Activated naive CD4-positive, alpha-beta T cell treated with anti-CD3 and anti-CD28 coated beads, Interleukin-2, amount 50 U/mL, for 72 hours (primary cell): ENCODE measurements around the gene CFAP298. TPM values are rescaled to one million over a fixed set of nuclear protein-coding genes. Genes with fewer than 3 reads are reported as not detected.

ENCODE experiments used
- ATAC-seq, 2 donors: fragments of 150-1000 bp; cut with Tn5 transposase; 2 replicates each; pipeline ENCODE4 v1.10.0; 2021; ENCODE audit warnings: mild to moderate bottlenecking in 2 of 2, moderate library complexity in 2 of 2
- DNase-seq, 2 donors: peaks; one replicate each; pipeline ENCODE4 v3.0.0; 2021 to 2022; ENCODE audit warnings: low spot score in 2 of 2
- H3K27ac Mint-ChIP-seq, 2 donors: one replicate each; pipeline ENCODE4 v1.8.0; 2022; ENCODE audit warnings: mild to moderate bottlenecking in 2 of 2, mixed read lengths in 2 of 2
- H3K36me3 Mint-ChIP-seq, 2 donors: one replicate each; pipeline ENCODE4 v1.8.0; 2022; ENCODE audit warnings: mixed read lengths in 2 of 2
- H3K9me3 Mint-ChIP-seq, 2 donors: one replicate each; pipeline ENCODE4 v1.8.0; 2022; ENCODE audit warnings: mixed read lengths in 2 of 2
- total RNA-seq, 2 donors: library from RNA; stranded (reverse); gene quantifications; one replicate each; pipeline ENCODE4 v1.2.3, GENCODE V29; 2022

Gene CFAP298
- total RNA-seq, 2 donors from 2014 or later, result 29.8 to 38.1 TPM

DNA sequence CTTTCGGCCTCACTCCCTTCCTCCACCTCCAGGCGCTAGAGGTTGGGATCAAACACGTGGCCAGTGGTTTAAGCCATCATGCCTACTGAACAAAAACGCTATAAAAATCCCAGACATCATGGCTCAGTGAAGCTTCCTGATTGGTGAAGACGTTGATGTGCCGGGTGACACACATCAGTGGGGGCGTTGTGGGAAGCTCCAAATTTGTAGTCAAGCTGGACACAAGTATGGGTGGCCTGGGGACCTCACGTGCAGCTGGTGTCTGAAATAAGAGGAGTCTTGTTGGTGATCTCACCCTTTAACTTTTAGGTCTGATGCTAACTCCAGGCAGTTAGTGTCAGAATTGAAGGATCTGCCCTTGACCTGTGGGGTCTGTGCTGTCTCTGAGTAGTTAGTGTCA, 6.7 kb downstream of the CFAP298 start:
- DNase-seq, result no peak
- ATAC-seq, result no peak
- Mint-ChIP-seq H3K36me3 (peaks cover 10 to 27% of the 10 kb centered on the region in 2 donors), H3K27ac (no peak overlapping the region), H3K9me3 (no peaks in the 10 kb centered on the region)

DNA sequence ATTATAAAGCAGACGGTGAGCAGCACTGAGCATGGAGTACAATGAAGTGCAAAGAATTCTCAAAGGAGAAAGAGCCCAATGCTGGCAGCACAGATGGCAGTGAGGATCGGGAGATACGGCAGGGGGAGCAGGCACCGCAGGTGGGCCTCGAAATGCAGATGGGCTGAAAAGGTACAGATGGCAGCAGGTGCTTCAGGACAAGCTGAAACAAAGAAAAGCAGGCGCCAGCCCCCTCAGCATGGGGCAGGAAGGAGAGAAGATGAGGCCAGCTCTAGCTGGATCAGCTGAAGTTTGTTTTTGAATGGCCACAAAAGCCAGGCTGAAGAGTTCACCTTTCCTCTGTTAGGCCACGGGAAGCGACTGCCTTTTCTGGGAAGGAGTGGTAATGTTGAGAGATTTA, 7.7 kb downstream of the CFAP298 start:
- Mint-ChIP-seq H3K9me3 (no peaks in the 10 kb centered on the region), H3K27ac (peak overlapping the region; percentile 22 to 82), H3K36me3 (peaks cover 10 to 22% of the 10 kb centered on the region in 2 donors)
- ATAC-seq (no peak), DNase-seq (no peak)

DNA sequence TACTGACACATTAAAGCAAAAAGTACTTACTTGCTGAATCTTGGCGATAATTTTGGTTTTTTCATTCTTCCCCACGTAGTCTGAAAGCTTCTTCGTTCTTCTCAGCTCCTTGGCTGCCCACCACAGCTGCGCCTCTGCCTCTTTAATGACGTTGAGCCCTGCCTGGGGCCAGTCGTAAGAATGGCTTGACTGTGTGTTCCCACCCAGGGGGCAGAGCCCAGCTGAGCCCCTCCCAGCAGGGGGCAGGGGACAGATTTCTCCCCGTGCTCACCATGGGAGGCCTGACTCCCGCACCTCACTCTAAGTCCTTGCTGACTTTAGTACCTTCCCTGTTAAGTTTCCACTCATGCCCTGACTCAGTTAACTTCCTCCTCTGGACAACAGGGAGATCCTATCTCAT, 9.0 kb downstream of the CFAP298 start:
- no peak overlapping the region for H3K27ac Mint-ChIP-seq
- peaks cover 10 to 22% of the 10 kb centered on the region in 2 donors for H3K36me3 Mint-ChIP-seq
- ATAC-seq, result no peak
- DNase-seq, result no peak
- H3K9me3 Mint-ChIP-seq, result no peaks in the 10 kb centered on the region

DNA sequence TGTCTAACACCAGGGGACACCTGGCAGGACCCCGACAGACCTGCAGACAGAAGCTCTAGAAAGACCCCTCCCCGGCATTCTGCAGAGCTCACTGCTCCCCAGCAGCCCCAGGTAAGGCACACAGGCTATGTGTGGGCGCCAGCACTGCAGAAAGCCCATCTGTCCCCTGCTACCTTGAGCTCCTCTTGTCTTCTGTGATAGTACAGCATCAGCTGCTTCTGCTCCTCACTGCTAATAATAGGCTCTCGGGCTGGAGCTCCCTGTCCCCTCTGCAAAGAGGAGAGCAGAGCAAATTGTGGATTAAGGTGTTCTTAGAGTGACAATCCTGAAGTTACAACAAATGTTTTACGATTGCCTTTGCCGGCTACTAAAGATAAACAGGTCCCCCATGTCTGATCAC, 10.1 kb downstream of the CFAP298 start:
- H3K9me3 Mint-ChIP-seq, result no peaks in the 10 kb centered on the region
- H3K27ac Mint-ChIP-seq, result no peak overlapping the region
- ATAC-seq (no peak), DNase-seq (no peak)
- H3K36me3 Mint-ChIP-seq, result peaks cover 10 to 22% of the 10 kb centered on the region in 2 donors

DNA sequence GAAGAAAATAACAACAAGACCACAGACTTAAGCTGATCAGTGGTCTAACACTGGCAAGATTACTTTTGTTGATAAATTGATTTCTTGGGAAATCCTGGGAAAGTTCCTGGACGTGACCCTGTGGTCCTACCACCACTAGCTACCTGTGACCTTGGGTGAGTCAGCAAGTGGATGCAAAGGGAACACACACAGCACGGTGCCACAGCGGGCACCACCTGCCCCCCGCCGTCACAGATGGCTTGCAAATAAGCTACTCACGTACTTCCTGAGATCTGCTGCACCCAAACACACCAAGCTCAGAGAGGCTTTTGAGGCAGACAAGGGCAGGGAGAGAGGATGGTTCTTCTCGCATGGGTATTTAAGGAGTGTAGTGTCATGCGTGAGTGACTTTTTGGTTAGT, 12.7 kb downstream of the CFAP298 start:
- Mint-ChIP-seq H3K36me3 (peaks cover 9 to 10% of the 10 kb centered on the region in 2 donors), H3K9me3 (no peaks in the 10 kb centered on the region), H3K27ac (peak overlapping the region; percentile 8 to 17)
- DNase-seq (no peak), ATAC-seq (no peak)

DNA sequence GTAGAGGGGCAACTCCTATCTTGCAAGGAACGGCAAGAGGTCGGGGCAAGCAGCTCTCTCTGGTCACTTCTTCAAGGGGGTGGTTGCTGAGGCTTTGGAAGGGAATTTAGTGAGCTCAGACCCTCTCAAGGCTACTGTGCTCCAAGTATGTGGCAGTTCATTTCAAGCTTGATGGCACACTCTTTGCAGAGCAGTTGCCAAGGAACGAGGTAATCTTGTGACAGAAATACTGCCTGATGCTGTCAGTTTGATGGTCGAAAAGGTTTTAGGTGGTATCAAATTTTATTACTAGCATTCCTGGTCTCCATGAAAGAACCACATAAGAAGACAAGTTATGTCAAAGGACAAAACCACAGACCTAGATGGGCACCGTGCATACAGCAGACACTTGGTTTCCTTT, 13.1 kb downstream of the CFAP298 start:
- ATAC-seq (no peak), DNase-seq (no peak)
- Mint-ChIP-seq H3K9me3 (no peaks in the 10 kb centered on the region), H3K36me3 (peaks cover 5 to 6% of the 10 kb centered on the region in 2 donors), H3K27ac (peak overlapping the region; percentile 12 to 17)

DNA sequence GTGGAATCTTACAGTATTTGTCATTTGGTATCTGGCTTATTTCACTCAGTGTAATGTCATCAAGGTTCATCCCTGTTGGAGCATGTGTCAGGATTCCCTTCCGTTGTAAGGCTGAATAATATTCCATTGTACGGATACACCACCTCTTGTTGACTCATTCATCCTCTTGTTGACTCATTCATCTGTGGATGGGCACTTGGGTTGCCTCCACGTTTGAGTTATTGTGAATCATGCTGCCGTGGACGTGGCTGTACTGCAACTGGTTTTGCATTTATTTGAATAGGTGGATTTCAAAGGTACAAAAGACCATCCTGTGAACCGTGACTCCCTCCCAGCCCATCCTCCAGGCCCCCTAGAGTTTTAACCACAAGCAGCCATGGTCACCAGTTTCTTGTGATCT, 15.0 kb downstream of the CFAP298 start:
- Mint-ChIP-seq H3K9me3 (no peaks in the 10 kb centered on the region), H3K36me3 (no peaks in the 10 kb centered on the region), H3K27ac (no peak overlapping the region)
- ATAC-seq, result peak in 1 of 2 donors; percentile 47
- no peak for DNase-seq

DNA sequence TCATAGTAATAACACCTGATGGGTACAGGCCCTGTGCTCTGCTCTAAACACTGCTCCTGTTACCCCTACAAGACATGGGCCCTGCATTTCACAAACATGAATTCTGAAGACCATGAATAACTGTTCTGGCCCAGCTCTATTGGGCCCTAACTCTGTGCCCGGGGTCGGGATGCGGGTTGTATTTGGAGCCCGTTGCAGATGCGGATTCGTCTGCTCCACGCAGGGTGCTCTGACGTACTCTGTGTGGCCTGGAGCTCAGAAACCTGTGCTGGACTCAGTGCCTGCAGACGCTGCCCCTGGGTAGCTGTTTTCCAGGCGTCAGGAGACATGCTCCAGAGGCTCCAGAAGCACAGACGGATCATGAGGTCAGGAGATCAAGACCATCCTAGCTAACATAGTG, 16.7 kb downstream of the CFAP298 start:
- DNase-seq, result no peak
- no peaks in the 10 kb centered on the region for H3K36me3 Mint-ChIP-seq
- no peak overlapping the region for H3K27ac Mint-ChIP-seq
- H3K9me3 Mint-ChIP-seq, result no peaks in the 10 kb centered on the region
- no peak for ATAC-seq

DNA sequence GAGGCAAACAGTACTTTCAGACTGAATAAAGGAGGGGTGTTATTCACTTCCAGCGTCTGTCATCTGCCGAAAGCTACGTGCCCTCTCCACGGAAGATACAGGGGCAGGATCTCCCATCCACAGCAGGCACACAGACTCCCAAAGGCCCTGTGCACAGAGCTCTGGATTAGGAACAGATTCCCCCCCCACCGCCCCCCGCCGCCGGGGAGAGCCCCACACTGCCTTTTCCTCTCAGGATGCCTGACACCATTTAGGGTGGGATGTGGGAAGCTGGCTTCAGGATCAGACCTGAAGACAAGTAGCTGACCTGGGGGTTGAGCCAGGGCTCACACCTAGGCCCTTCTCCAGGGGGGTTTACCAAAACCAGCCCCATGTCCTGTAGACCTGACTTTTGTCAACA, 18.5 kb downstream of the CFAP298 start:
- Mint-ChIP-seq H3K36me3 (no peaks in the 10 kb centered on the region), H3K27ac (no peak overlapping the region), H3K9me3 (no peaks in the 10 kb centered on the region)
- ATAC-seq (no peak), DNase-seq (no peak)

DNA sequence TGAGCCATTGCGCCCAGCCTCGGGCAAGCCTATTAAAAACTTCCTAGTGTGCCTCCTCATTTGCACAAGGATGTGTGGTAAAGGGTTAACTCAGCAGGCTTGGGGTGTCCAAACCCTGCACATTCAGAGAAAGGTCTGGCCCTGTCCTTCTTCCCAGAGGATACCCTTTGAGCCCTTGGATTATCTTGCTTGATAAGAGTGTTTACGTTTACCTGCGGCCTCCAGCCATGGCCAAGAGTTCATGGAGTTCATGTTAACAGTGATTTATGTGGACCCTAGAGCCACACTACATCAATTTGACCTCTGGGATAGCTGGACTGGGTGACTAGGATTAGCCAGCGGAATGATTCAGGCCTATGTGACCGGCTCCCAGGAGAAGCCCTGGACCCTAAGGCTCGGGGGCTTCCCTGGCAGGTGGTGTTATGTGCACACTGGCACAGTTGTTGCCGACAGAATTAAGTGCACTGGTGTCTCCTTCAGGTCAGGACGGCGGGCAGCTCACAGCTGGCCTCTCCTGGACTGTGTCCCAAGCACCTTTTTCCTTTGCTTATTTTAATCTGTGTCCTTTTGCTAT, 19.2 kb downstream of the CFAP298 start:
- Mint-ChIP-seq H3K9me3 (no peaks in the 10 kb centered on the region), H3K27ac (no peak overlapping the region), H3K36me3 (no peaks in the 10 kb centered on the region)
- no peak for DNase-seq
- no peak for ATAC-seq

DNA sequence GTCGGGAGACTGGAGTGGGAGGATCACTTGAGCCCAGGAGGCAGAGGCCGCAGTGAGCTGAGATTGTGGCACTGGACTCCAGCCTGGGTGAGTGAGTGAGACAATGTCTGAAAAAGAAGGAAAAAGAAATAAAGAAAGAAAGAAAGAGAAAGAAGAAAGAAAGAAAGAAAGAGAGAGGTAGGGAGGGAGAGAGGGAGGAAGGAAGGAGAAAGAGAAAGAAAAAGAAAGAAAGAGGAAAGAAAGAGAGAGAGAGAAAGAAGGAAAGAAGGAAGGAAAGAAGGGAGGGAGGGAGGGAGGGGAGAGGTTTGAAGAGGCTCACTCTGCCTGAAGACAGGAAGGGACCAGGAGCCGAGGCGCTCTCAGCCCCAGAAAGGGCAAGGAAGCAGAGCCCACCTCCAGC, 22.0 kb downstream of the CFAP298 start:
- H3K27ac Mint-ChIP-seq, result no peak overlapping the region
- H3K36me3 Mint-ChIP-seq, result no peaks in the 10 kb centered on the region
- ATAC-seq (no peak), DNase-seq (no peak)
- H3K9me3 Mint-ChIP-seq, result no peaks in the 10 kb centered on the region

DNA sequence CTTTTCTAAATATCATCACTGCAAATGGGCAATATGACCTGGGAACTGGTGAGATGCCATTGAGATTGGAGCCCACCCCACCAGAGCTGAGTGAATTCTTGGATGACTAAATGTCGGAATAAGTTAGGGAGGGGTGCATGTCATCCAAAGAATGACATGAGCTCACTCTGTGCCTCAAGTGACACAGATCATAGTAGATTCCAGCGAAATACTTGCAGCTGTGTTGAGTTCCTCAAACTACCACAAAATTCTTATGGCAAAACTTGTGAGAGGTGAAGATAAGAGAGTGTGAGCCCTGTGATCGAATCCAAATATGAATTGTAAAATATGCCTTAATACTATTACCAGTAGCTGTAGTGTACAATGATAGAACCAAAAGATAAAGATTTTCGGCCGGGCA, 24.5 kb downstream of the CFAP298 start:
- Mint-ChIP-seq H3K9me3 (no peaks in the 10 kb centered on the region), H3K27ac (no peak overlapping the region), H3K36me3 (no peaks in the 10 kb centered on the region)
- ATAC-seq (no peak), DNase-seq (no peak)

DNA sequence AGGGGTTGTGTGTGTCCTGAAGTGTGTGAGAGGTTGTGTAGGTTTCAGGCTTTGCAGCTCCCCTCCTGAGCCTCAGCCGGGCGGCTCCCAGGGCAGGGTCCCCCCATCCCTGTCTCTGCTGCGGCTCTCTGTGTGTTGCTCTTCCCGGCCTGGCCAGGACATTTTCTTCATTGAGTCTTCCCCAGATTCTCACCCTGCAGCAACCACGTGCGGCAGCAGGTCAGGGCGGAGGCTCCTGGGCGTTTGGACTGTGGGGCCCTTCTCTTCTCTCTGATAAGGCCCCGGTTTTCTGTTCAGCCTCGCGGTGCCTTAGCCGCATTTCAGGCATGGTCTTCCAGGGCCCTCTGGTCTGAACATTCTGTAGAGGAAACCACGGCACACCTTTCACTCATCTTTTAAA, 25.1 kb downstream of the CFAP298 start:
- Mint-ChIP-seq H3K27ac (no peak overlapping the region), H3K36me3 (no peaks in the 10 kb centered on the region), H3K9me3 (no peaks in the 10 kb centered on the region)
- ATAC-seq (no peak), DNase-seq (no peak)

DNA sequence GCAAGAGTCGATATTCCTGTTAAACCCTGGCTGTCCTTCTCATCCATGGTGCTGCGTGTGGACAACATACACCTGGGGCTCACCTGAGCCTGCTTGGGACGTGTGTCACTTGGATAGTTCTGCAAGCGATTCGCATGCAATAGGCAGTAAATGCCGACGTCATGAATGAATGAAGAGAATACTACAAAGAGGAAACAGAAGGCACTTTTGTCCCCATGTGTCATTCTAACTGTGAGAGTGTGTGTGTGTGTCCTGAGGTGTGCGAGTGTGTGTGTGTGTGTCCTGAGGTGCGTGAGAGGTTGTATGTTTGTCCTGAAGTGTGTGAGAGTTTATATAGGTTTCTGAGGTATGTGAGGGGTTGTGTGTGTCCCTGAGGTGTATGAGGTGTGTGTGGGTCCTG, 26.2 kb downstream of the CFAP298 start:
- H3K9me3 Mint-ChIP-seq, result no peaks in the 10 kb centered on the region
- H3K27ac Mint-ChIP-seq, result no peak overlapping the region
- no peak for DNase-seq
- ATAC-seq, result no peak
- H3K36me3 Mint-ChIP-seq, result no peaks in the 10 kb centered on the region

DNA sequence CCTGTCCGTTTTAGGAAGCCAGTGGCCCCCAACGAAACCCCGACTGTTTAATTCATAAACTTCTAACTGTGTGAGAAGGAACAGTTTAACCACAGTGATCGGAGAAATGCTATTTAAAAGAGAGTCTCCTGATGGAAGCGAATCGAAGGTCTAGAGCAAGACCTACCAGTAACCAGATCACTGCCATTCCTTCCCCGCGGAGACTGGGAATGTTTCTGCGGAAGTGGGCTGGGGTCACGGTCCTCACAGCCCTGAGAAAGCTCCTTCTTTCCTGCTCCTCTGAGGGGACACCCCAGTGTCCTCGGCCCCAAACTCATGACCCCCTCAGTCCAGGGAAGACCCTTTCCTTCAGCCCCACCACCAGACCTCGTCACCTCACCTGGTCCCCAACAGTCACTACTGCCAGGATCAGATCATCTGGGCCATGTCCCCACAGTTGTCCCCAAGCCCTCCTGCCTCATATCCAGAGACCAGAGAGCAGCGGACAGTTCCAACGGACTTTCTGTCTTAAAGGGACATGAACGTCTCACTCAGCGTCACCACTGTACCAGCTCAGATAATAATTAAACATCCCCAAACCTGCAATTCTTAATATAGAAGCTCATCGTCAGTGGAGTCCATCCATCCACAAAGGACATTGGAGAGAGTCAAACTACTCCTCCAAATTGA, 27.0 kb downstream of the CFAP298 start, which contains the start of gene TCP10L:
TCP10L (minus strand) TSS at position 482 of the 669 bp plus-strand sequence. CDS start 1,219 bp downstream, outside the sequence.
- ATAC-seq, result no peak
- no peaks in the 10 kb centered on the region for H3K36me3 Mint-ChIP-seq
- DNase-seq, result no peak
- H3K27ac Mint-ChIP-seq, result no peak within 1 kb of the TSS
- no peaks in the 10 kb centered on the region for H3K9me3 Mint-ChIP-seq

DNA sequence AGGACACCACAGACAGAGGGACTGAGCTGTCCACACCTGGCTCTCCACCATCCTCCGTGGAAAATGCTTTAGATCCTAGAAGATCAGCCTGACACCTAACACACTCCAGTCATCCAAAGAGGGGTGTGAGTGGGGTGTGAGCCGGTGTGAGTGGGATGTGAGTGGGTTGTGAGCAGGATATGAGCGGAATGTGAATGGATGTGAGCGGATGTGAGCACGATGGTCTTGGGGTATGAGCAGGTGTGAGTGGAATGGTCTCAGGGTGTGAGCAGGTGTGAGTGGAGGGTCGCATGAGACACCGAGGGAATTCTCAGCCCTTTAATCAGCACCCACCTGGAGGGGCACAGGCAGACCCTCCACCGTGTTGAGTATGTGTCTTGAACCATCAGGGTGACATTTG, 27.7 kb downstream of the CFAP298 start:
- DNase-seq (no peak), ATAC-seq (no peak)
- H3K36me3 Mint-ChIP-seq, result no peaks in the 10 kb centered on the region
- no peak overlapping the region for H3K27ac Mint-ChIP-seq
- H3K9me3 Mint-ChIP-seq, result no peaks in the 10 kb centered on the region

DNA sequence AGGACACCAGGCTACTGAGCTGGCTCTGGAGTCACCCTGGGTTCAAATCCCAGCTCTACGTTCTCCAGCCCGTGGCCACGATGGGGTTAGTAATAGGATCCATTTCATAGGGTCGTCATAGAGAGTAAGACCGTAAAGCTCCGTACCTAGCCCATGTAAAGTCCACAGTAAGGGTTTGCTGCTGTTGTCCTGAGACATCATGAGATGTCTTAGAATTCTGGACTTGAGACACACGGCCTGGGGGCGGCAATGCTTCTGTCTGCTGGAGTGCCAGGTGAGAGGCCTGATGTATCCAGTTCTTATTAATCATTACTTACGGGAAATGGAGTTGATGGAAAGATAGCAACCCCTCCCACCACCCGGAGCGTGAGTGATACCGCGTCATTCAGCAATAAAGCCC, 30.4 kb downstream of the CFAP298 start:
- no peak for ATAC-seq
- Mint-ChIP-seq H3K27ac (no peak overlapping the region), H3K9me3 (no peaks in the 10 kb centered on the region), H3K36me3 (no peaks in the 10 kb centered on the region)
- DNase-seq, result no peak

DNA sequence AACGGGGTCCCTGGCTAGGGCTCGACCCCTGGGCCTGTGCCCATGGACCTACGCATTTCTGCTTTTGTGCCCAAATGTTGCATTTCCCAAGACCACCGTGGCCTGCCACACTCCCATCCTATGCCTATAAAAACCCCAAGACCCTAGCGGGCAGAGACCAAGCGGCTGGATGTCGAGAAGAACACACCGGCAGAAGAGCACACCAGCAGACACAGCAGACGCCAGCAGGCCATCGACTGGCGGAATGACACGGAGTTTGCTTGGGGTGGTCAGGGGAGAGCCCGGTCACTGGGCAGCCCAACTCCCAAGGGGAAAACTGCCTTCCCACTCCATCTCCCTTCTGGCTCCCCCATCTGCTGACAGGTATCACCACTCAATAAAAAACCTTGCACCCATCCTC, 31.2 kb downstream of the CFAP298 start:
- Mint-ChIP-seq H3K9me3 (no peaks in the 10 kb centered on the region), H3K36me3 (no peaks in the 10 kb centered on the region), H3K27ac (no peak overlapping the region)
- no peak for DNase-seq
- no peak for ATAC-seq
